Stimulated activated CD8-positive, alpha-beta memory T cell treated with anti-CD3 and anti-CD28 coated beads, Interleukin-4, amount 100 ng/mL, for 48 hours (primary cell): ENCODE results near the gene EXPH5.
"Not testable (repeated sequence)": the region's sequence is repeated elsewhere in the genome, so short reads cannot be mapped to it uniquely, and the experiment has no call there.

Experiments used
- DNase-seq: peaks from one replicate; pipeline ENCODE4 v3.0.0-alpha.2; 2020

Gene EXPH5, protein sequence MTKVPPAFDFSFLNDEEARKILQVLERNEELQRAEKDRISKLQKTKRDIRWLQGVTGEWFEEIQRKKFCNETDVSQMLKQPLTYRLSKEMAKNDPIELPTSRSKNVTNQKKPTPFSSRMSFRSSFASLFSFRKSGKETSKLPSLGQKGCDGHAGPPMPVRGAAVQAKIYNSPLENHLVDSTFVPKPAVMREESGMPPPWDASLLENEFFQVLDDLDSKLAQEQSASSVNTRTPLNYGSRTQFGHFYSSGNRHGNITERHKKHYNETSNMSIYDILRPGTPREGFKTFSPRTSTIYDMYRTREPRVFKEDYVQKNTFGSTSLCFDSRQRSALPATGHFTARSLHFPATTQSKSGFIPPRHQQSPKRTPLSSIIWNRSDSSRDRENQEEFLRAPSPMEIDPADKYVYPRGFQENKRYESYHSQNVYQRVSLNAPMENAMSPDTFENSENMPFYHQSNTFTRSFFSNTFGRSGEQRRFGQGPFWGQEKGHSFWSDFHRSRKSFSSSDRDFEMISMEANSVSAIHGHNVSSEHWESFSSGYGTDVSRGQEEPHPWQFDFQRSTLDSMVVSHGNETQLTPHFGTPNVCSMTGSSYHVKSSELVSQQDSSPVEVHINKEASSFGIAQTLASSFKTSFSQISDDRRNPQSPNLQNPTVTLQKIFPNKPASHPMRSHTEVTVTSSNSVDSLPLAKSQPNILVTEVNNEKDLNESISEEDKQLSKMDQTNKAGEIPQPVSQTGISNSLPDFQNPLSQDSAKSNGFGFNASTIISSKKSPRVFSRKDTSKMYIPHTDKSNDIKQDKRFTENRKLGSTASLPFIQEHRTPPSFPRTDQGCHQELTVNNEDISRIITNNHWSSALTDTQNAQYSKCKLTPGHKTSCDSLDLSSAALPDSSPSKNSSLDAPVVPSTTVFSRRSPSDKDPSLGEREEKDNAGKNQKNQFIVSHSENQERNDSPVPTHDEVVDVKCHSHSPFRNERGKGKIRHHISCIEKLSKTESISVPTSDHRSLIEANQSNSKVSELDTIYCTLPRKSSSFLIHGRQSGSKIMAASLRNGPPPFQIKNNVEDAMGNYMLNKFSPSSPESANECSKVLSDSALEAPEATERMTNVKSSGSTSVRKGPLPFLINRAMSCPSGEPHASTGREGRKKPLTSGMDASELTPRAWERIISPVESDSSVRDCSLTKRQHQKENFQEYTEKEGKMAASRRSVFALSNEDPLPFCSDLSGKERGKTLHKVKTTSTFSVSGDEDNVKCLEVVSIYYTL (N-terminal part only)

DNA sequence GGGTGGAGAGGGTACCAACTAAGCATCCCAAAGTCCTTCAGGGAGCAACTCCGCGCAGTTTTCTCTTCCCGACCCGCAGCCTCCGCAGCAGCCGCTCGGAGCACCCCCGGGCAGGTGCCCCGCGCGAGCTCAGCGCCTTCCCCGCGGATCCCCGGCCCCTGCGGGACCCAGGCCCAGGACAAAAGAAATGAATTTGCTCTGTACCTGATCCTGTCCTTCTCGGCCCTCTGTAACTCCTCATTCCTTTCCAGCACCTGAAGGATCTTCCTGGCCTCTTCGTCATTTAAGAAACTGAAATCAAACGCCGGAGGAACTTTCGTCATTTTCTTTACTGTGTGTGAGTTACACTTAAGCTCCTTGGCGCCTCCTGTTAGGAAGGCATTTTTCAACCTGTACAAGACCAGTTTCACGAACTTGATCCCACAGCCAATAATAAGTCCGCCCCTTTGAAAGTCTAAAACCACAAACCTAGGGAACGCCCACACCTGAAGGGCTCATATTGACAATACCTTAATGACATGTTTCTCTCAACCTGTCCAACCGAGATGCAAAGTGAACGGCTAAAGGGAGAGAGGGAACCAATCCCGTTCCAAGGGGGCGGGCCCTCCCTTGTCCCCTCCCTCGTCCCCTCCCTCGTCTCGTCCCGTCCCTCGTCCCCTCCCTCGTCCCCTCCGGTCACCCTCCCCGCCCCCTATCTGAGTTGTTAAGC lies at the start of gene EXPH5:
TSS of gene EXPH5 (minus strand) at position 555 of the 709 bp plus-strand sequence. CDS start at position 323, 232 bp downstream.
- DNase-seq: peak; percentile 94

DNA sequence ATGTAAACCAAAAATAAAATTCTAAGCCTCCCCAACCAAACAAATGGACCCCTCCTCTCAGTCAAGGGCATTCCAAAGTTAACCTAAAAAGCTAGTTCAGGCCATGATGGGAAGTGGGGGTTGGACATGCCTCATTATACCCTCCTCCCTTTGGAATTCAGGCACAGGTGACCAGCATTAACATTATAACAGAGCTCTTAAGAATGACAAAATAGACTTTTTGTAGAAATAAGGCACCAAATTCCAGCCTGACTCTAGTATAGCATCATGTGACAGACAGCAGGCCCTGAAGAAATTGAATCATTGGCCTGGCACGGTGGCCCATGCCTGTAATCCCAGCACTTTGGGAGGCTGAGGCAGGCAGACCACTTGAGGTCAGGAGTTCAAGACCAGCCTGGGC lies 48.2 kb upstream of the EXPH5 start:
- DNase-seq: not testable (repeated sequence)

DNA sequence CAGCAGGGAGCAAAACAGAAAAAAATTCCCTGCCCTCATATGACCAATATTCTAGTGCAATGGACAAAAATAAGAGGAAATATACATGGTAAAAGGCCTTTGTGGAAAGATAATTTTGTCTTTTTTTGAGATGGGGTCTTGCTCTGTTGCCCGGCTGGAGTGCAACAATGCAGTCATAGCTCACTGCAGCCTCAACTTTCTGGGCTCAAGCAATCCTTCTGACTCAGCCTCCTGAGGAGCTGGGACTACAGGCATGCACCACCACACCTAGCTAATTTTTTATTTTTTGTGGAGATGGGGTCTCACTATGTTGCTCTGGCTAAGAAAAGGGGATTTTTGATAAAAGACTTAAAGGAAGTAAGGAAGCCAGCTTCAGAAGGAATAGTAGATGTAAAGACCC lies 45.6 kb upstream of the EXPH5 start:
- no peak for DNase-seq

DNA sequence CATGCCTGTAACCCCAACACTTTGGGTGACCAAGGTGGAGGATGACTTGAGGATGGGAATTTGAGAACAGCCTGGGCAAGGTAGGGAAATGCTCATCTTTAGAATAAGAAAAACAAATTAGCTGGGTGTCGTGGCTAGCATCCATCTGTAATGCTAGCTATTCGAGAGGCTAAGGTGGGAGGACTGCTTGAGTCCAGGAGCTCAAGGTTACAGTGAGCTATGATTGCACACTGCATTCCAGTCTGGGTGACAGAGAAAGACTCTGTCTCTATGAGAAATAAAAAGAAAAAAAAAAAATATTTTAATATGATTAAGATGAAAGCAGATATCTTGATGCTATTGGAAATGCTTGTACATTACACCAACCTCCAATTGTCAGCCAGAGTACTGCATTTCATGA lies 42.7 kb upstream of the EXPH5 start:
- no peak for DNase-seq

DNA sequence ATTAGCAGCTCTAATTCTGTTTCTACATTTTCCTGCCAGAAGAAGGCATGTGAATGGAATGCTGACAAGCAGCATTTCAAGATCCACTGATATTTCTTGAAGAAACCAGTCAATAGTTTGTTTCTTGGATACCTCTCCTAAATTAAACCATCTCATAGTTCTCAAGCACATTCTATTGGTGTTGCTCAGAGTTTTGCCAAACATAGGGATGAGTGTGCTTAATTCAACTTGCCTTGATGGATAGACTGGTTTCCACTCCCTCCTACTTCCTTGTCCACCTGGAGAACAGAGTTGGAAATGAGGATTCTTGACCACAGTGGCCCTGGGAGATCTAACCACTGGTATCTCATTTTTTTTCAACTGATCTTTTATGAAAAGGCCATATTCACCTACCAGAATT lies 41.5 kb upstream of the EXPH5 start:
- DNase-seq: no peak

DNA sequence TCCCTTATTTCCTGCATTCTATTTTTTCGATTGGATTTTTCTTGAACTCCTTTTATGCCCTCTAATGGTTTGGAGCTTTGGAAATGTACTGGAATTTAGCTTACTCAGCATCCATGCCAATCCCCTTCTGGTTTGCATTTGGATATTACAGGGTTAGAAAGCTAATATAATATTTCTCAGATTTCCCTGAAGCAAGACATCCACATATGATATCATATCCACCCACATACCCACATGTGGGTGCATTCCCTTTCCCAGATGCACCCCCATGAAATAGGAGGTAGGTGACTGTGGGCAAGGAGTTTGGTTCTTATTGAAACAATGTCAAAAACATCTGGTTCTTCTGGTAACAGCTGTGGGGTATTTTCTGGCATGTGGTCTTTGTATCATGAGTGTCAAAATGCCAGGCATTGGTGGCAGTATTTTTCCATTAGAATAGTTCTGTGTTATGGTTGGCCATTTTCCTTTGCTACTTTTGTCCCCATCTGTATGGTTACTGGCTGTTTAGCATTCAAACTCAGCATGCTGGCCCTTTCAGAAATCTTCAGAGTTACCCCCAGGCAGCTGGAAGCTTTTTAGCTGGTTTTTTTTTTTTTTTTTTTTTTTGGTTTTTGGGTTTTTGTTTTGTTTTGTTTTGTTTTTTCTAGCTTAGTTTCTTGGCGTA lies 38.6 kb upstream of the EXPH5 start:
- DNase-seq: no peak

DNA sequence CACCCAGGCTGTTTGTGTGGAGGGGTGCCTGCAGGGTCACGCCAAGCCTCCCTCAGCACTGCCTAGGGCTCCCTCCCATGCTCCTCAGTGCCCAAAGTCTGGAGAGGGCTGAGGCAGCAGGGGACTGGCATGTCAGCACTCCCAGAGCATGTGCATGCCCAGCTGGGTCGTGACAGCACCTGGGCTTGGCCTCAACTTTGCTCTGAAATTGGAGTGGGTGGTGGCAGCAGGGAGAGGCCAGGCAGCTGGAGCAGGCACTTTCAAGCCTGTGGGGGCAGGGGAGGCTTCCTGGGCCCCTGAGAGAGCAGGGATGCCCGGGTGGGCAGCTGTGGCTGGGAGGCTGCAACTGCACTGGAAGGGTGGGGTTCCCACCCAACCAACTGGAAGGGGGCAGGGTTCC lies 35.7 kb upstream of the EXPH5 start:
- no peak for DNase-seq

DNA sequence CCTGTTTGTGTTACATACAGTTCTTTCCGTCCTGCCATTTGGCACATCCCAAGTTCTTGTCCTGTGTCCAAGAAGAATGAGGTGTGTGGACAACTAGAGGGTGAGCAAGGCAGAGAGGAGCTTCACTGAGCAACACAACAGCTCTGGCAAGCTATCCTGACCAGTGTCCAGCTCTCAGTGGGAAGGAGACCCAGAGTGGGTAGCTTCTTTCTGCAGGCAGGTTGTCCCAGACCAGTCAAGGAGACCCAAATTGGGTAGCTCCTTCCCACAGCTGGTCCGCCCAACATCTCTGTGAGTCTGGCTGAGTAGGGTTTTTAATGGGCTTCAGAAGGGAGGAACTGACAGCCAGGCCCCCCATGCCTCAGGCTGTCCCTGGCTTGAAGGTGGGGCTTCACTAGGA lies 35.2 kb upstream of the EXPH5 start:
- no peak for DNase-seq

DNA sequence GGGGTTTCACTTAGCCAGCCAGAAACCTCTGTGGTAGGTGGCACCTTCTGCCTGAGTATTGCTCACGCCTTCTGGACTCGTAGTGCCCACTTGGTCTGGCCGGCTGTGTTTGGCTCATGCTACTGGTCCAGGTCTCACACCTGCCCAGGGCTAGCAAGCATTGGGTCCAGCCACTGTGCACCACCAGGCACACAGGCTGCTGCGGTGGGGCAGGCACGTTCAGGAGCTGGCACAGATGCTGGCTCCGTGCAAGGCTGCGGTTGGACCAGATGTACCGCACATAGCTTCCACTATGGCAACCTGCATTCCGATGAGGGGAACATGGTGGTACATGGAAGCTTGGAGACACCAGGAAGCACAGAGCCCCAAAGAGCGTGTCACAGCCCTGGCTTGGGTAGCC lies 34.8 kb upstream of the EXPH5 start:
- DNase-seq: no peak

DNA sequence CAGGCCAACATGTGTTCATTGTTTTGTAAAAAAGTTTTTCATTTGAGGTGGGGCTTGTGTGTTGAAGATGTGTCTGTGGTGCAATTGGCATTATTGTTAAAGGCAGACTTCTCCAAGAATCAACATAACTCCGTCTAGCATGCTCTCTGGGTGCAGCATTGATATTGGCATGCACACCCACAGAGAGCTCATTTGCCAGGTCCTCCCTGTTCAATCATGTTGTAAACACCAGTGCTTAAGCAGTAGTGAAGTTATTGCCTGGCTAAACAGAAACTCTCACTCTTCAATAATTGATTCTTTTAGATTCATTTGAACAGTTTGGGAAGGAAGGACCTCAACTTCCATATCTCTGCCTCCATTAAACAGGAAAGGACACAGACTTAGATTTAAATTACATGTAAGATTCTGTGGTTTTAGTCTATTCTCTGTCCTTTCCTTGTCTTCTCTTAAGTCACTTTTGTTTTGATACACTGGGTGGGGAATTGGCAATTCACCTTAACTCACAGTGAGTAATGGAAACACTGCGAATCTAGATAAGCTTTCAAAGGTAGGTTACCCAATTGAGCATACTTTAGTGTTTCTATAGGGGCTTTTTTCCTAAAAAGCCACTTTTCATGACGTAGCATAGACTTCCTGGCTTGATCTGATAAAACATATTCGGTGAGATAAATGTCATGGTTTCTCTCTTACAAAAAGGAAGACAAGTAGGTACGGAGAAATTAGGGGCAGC lies 30.8 kb upstream of the EXPH5 start:
- no peak for DNase-seq

DNA sequence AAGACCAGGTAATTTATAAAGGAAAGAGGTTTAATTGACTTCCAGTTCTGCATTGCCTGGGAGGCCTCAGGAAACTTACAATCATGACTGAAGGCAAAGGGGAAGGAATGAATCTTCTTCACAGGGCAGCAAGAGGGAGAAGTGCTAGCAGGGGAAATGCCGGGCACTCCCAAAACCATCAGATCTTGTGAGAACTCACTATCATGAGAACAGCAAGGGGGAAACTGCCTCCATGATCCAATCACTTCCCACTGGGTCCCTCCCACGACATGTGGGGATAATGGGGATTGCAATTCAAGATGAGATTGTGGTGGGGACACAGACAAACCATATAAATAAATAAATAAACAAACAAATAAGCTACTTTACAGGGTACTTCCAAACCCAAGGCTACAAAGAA lies 28.8 kb upstream of the EXPH5 start:
- DNase-seq: no peak

DNA sequence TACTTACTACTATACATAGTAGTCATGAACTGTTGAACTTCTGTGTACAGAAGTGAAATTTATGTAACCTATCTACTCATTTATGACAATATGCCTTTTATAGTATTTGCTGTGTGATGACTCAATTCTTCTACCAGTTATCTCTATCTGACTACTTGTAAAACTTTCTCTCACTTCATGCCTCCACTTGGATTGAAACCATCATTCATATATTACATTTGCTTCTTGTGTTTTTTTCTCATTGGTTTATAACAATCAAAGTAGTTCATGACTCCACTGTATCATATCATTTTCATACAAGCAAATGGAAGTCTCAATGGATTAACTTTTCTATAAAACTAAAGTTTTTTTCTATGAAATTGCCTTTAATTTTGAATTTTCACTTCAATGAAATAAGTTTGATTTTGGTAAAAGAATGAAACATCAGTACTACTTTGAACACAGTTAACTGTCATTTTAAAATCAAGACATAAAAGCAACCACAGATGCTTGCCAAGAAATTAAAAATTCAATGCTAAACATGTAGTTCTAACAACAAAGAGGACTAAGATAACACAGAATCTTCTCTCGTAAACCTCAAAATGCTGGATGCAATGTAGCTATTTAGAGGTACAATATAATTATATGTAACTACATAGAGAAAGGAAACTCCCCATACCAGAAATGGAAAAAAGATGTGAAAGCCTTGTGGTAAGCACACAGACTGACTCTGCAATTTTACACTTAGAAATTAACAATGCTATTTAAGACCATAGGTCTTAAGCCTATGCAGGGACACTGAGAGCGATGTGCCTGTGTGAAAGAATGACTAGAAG lies 27.6 kb upstream of the EXPH5 start:
- DNase-seq: no peak

DNA sequence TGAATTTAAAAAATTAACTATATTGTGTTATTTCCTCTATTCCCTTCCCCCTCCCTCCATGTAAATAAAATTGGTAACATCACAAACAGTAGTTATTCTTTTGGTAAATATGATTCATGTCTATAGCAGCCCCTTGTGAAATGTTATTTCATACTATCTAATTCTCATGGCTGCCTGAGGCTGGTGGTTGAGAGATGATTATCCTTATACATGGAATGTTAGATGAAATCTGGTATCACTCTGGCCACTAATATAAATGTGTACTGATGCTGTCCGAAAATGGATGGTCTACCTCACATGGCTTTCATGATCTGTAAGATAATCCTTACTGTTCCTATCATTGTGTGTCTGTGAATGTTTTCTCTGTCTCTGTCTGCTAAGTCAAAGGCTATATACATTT lies 25.0 kb upstream of the EXPH5 start:
- no peak for DNase-seq

DNA sequence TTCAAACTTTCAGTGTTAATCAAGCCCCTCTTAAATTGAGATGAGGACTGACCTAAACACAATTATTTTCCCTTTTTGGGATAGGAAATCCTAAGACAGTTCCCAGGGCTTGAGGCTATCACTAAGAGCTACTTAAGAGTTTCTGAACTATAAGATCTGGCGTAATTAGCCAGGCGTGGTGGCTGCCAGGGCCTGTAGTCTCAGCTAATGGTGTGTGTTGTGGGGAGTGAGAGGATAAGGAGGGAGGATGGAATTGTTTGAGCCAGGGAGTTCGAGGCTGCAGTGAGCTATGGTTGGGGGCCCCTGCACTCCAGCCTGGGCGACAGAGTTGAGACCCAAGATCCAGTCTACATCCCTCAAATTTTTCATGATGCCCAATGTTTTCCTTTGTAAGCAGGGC lies 23.5 kb upstream of the EXPH5 start:
- DNase-seq: no peak

DNA sequence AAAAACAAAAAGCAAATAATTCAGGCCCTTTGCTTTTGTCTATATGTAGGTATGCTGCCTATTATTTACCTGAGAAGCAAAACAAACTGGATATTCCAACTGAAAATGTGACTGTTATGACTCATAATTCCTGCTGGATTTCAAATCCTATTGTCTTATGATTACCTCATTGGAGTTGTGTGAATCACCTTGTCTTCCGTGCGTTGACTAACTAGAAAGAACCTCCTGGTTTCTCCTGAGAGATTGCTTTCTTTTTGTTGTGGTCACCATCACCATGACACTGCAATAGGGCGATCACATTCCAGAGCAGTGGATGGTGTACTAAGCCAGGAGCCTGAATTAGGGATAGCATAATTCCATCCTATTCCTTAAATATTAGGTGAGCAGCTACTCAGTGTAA lies 23.0 kb upstream of the EXPH5 start:
- no peak for DNase-seq

DNA sequence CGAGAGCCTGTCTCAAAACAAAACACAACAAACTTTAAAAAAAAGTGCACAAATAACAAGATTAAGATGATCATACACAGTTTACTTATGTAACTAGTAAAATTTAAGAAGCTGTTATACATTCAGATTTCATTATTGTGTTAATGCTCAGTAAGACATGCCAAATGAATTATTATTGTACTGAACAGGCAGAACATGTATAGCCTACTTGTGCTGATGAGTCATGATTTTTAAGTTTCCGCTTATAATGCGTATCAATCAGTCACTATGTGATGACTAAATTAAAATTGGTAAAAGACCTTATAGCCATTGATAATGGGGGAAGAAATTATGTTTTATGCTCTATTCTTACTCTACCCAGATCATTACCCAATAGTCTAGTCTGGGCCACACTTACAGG lies 20.5 kb upstream of the EXPH5 start:
- DNase-seq: no peak

DNA sequence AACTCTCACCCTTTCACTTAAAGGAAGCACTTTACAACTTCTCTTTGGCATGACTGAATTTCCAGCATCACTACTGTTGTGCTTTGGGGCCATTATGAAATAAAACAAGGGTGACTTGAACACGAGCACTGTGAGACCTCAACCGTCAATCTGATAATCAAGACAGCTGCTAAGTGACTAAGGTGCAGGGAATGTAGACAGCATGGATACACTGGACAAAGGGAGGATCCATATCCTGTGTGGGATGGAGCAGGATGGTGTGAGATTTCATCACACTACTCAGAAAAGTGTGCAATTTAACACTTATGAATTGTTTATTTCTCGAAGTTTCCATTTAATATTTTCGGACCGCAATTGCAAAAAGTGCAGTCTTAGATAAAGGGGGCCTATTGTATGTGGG lies 16.1 kb upstream of the EXPH5 start:
- DNase-seq: no peak

DNA sequence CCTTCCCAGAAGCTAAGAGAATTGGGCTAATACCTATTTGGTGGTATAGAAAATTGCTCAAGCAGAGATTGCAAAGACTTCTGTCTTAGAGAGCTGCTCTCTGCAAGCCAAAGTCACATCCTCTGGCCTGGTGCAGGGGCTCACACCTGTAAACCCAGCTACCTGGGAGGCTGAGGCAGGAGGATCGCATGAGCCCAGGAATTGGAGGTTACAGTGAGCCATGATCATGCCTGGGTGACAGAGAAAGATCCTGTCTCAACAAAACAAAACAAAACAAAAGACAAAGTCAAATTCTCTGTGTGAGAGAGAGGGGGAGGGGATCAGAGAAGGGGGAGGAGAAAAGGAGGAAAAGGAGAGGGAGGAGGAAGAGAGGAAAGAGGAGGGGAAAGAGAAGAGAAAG lies 15.0 kb upstream of the EXPH5 start:
- no peak for DNase-seq

DNA sequence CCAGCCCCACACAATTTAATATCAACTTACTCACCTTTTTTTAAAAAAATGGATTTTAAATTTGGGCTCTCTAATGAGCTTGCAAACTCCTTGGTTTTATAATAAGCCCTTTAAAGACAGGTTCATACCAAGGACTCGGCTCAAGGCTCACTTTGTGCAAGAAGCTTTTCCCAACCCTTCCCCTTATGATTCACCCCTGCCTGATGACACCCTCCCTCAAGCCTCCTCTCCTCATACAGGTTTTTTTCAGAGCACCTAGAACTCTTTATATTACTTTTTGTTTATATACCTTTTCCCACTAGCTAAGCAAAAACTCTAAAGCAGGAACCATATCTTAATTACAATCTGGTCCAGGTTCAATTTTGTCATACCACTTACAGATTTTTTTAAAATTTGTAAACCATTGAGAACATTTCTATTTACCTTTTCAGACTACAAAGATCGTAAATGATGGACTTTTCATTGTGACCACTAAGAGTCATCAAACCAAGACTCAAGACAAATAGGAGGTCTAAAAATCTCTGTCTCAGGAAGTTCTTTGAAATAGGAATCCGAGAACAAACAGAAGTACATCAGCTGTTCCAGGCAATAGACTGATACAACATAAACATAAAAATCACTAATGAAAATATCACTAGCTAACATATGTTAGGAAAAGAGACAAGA lies 13.1 kb upstream of the EXPH5 start:
- DNase-seq: no peak

DNA sequence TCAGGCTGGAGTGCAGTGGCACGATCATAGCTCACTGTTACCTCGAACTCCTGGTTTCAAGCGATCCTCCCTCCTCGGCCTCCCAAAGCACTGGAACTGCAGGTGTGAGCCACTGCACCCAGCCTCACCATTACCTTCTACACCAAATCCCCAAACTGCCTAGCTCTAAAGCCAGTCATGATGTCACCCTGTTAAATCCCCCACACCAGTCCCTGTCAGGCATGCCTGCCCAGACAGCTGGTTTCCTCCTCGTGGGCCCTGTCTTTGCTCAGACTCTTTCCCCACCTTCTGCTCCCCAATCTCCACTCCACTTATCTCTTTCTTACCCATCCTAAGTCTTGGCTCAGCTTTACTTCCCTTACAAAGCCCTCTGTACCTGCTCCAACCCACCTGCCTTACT lies 12.5 kb upstream of the EXPH5 start:
- no peak for DNase-seq
